K562 (cell line): ENCODE results near the gene CCDC27. TPM values are rescaled to one million over a fixed set of nuclear protein-coding genes. Genes with fewer than 3 reads are reported as not detected.

Experiments
- CBFA2T3 ChIP-seq: fragments of 450-650 bp; IDR thresholded peaks from 2 replicates; pipeline ENCODE4 v1.6.1; 2017
- CBFB ChIP-seq: sonication (generic); formaldehyde crosslinking; IDR thresholded peaks from 2 replicates; pipeline ENCODE4 v1.4.0; 2020; ENCODE audit warnings: mild to moderate bottlenecking, missing genetic modification reagents
- DMBX1 ChIP-seq: fragments of 250-450 bp; sonication (Bioruptor Pico); IDR thresholded peaks from 2 replicates; pipeline ENCODE4 v1.8.0; 2022; ENCODE audit warnings: inconsistent platforms, mild to moderate bottlenecking, moderate library complexity, borderline replicate concordance
- ETV1 ChIP-seq: fragments of 450-650 bp; conservative IDR thresholded peaks from 2 replicates; pipeline ENCODE4 v1.6.1; 2016; ENCODE audit warnings: missing genetic modification characterization, control low read depth, low read depth, missing compliant biosample characterization
- GABPA ChIP-seq: fragments of 200-800 bp; sonication (Bioruptor generic); conservative IDR thresholded peaks from 2 replicates; pipeline ENCODE4 v1.6.1; 2016; ENCODE audit warnings: low read depth, missing genetic modification characterization, missing compliant biosample characterization
- HDAC6 ChIP-seq: IDR thresholded peaks from 2 replicates; pipeline ENCODE4 v1.6.1; 2012; ENCODE audit warnings: low read depth, mild to moderate bottlenecking, control low read depth, inconsistent platforms, low read length, moderate library complexity
- KAT8 ChIP-seq: fragments of 450-650 bp; IDR thresholded peaks from 2 replicates; pipeline ENCODE4 v1.6.1; 2016; ENCODE audit warnings: low read depth, mild to moderate bottlenecking
- KDM5B ChIP-seq: fragments of 200-600 bp; sonication (generic); IDR thresholded peaks from 2 replicates; pipeline ENCODE4 v1.6.1; 2012; ENCODE audit warnings: low read depth, mild to moderate bottlenecking, moderate library complexity, low read length, control low read depth, inconsistent platforms; ENCODE audit not compliant: insufficient replicate concordance
- MAFF ChIP-seq: IDR thresholded peaks from 2 replicates; pipeline ENCODE4 v1.6.1; 2012; ENCODE audit warnings: low read length, improper control_type of control experiment
- MAZ ChIP-seq, 2 experiments: fragments of 450-650 bp in 1 of 2; sonication (generic) in 1 of 2; formaldehyde crosslinking; IDR thresholded peaks in 1 of 2; conservative IDR thresholded peaks in 1 of 2; 2 replicates each; pipeline versions ENCODE4 v1.4.0 to v1.5.0; 2020; ENCODE audit warnings: mild to moderate bottlenecking in 1 of 2, missing genetic modification reagents in 1 of 2
- MEIS2 ChIP-seq: fragments of 450-650 bp; IDR thresholded peaks from 2 replicates; pipeline ENCODE4 v1.6.1; 2014; ENCODE audit warnings: mild to moderate bottlenecking; ENCODE audit not compliant: partially characterized antibody
- NCOA4 ChIP-seq: fragments of 450-650 bp; IDR thresholded peaks from 2 replicates; pipeline ENCODE4 v1.6.1; 2018; ENCODE audit warnings: mild to moderate bottlenecking; ENCODE audit not compliant: partially characterized antibody
- NUFIP1 ChIP-seq: fragments of 450-650 bp; IDR thresholded peaks from 2 replicates; pipeline ENCODE4 v1.6.1; 2018; ENCODE audit not compliant: partially characterized antibody
- PCBP1 ChIP-seq: fragments of 200-400 bp; formaldehyde crosslinking; IDR thresholded peaks from 2 replicates; pipeline ENCODE4 v1.6.1; 2018; ENCODE audit warnings: mild to moderate bottlenecking, low read depth, low read length; ENCODE audit not compliant: poor library complexity, severe bottlenecking
- POLR2AphosphoS2 ChIP-seq: IDR thresholded peaks from 2 replicates; pipeline ENCODE4 v1.6.1; 2012; ENCODE audit warnings: low read length, improper control_type of control experiment
- POLR2B ChIP-seq: fragments of 450-650 bp; IDR thresholded peaks from 2 replicates; pipeline ENCODE4 v1.6.1; 2018; ENCODE audit warnings: low read depth; ENCODE audit not compliant: partially characterized antibody
- POLR2G ChIP-seq: fragments of 200-400 bp; formaldehyde crosslinking; IDR thresholded peaks from 2 replicates; pipeline ENCODE4 v1.6.1; 2017; ENCODE audit warnings: low read depth, mild to moderate bottlenecking, antibody characterized with exemption, low read length, moderate library complexity
- POLR2H ChIP-seq: IDR thresholded peaks from 2 replicates; pipeline ENCODE4 v1.6.1; 2016; ENCODE audit warnings: missing genetic modification characterization, low read depth, mild to moderate bottlenecking, control low read depth, missing compliant biosample characterization, moderate library complexity
- SPI1 ChIP-seq: IDR thresholded peaks from 2 replicates; pipeline ENCODE4 v1.6.1; 2011; ENCODE audit warnings: low read depth, low read length, control low read depth, borderline replicate concordance
- SUPT5H ChIP-seq: fragments of 450-650 bp; IDR thresholded peaks from 2 replicates; pipeline ENCODE4 v1.6.1; 2016
- XRCC5 ChIP-seq: fragments of 200-400 bp; formaldehyde crosslinking; IDR thresholded peaks from 2 replicates; pipeline ENCODE4 v1.6.1; 2017; ENCODE audit warnings: low read depth, mild to moderate bottlenecking, low read length
- ZFP1 ChIP-seq: fragments of 450-650 bp; formaldehyde crosslinking; IDR thresholded peaks from 2 replicates; pipeline ENCODE4 v1.4.0; 2020; ENCODE audit warnings: mild to moderate bottlenecking, mixed read lengths
- ZNF212 ChIP-seq: fragments of 450-650 bp; formaldehyde crosslinking; IDR thresholded peaks from 2 replicates; pipeline ENCODE4 v1.4.0; 2020; ENCODE audit warnings: mild to moderate bottlenecking
- ZNF282 ChIP-seq: sonication (generic); formaldehyde crosslinking; IDR thresholded peaks from 2 replicates; pipeline ENCODE4 v1.8.1; 2023; ENCODE audit warnings: missing genetic modification reagents
- ZNF561 ChIP-seq: fragments of 450-650 bp; formaldehyde crosslinking; conservative IDR thresholded peaks from 2 replicates; pipeline ENCODE4 v1.4.0; 2020; ENCODE audit warnings: mild to moderate bottlenecking, moderate library complexity
- ZNF589 ChIP-seq: fragments of 200-800 bp; sonication (Bioruptor generic); IDR thresholded peaks from 2 replicates; pipeline ENCODE4 v1.6.1; 2016; ENCODE audit warnings: low read depth, missing genetic modification characterization, missing compliant biosample characterization
- polyA plus RNA-seq, 8 experiments: library from polyadenylated mRNA; depleted of rRNA in 4 of 8; stranded (reverse) in 5 of 8; unstranded in 3 of 8; fragments of >200 nt; fragmentation: Nextera tagmentation in 2 of 8; fragmentation: Illumina TruSeq in 1 of 8; extraction: Ambion mirVana in 2 of 8; extraction: Trizol in 1 of 8; gene quantifications; 2 replicates each; pipeline versions ENCODE4 v1.2.1 to v1.2.3, GENCODE V29; 2011 to 2014; ENCODE audit warnings: inconsistent platforms in 1 of 8, missing spikeins in 1 of 8
- total RNA-seq, 7 experiments: library from RNA; depleted of rRNA in 6 of 7; stranded (reverse); fragments of >200 nt in 6 of 7; fragmentation: Illumina TruSeq in 2 of 7; extraction: Trizol in 2 of 7; gene quantifications; 2 replicates each; pipeline versions ENCODE4 v1.2.1 to v1.2.3, GENCODE V29; 2011 to 2021; ENCODE audit warnings: low replicate concordance in 1 of 7
- TF ChIP-seq, protein P1 (sequence below): fragments of 450-650 bp; formaldehyde crosslinking; IDR thresholded peaks from 2 replicates; pipeline ENCODE4 v1.4.0; 2020; ENCODE audit warnings: mild to moderate bottlenecking, mixed read lengths
- TF ChIP-seq, protein P2 (sequence below): fragments of 450-650 bp; formaldehyde crosslinking; IDR thresholded peaks from 2 replicates; pipeline ENCODE4 v1.4.0; 2020; ENCODE audit warnings: mild to moderate bottlenecking

The CCDC27 gene
- total and polyA plus RNA-seq, 9 of the 15 experiments (the other 6 are each of a cell fraction or from before 2014, with no cell fraction given), result 0.01 to 0.04 TPM; not detected in 7

GRCh38 chr1:3777647-3778589 lies 25.7 kb downstream of the CCDC27 start (continued):
- TF ChIP-seq, protein P1, sequence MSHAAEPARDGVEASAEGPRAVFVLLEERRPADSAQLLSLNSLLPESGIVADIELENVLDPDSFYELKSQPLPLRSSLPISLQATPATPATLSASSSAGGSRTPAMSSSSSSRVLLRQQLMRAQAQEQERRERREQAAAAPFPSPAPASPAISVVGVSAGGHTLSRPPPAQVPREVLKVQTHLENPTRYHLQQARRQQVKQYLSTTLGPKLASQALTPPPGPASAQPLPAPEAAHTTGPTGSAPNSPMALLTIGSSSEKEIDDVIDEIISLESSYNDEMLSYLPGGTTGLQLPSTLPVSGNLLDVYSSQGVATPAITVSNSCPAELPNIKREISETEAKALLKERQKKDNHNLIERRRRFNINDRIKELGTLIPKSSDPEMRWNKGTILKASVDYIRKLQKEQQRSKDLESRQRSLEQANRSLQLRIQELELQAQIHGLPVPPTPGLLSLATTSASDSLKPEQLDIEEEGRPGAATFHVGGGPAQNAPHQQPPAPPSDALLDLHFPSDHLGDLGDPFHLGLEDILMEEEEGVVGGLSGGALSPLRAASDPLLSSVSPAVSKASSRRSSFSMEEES, result no peak
- no peak for TF ChIP-seq DMBX1
- 0 out of 2 replicates have a peak, but pooled peaks have one; percentile 9 for TF ChIP-seq CBFB (CRISPR knock-in tag)
- TF ChIP-seq POLR2B, result peak; percentile 16
- TF ChIP-seq ETV1, result no peak
- no peak for TF ChIP-seq SPI1
- TF ChIP-seq SUPT5H, result 0 out of 2 replicates have a peak, but pooled peaks have one; percentile 23
- peak; percentile 80 for TF ChIP-seq POLR2G
- TF ChIP-seq MAZ (CRISPR knock-in tag; conservative IDR thresholded peaks at IDR 0.05 in 1 of 2, IDR thresholded peaks at IDR 0.05 in 1 of 2), result 0 out of 4 replicates have a peak, but pooled peaks of 1 of the 2 experiments have one; percentile 27
- no peak for TF ChIP-seq MAFF
- TF ChIP-seq ZNF282 (CRISPR knock-in tag), result no peak
- TF ChIP-seq NCOA4, result no peak
- TF ChIP-seq GABPA, result no peak
- TF ChIP-seq, protein P2, sequence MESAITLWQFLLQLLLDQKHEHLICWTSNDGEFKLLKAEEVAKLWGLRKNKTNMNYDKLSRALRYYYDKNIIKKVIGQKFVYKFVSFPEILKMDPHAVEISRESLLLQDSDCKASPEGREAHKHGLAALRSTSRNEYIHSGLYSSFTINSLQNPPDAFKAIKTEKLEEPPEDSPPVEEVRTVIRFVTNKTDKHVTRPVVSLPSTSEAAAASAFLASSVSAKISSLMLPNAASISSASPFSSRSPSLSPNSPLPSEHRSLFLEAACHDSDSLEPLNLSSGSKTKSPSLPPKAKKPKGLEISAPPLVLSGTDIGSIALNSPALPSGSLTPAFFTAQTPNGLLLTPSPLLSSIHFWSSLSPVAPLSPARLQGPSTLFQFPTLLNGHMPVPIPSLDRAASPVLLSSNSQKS (CRISPR knock-in tag), result no peak
- TF ChIP-seq ZNF561 (CRISPR knock-in tag), result no peak
- TF ChIP-seq ZFP1, result no peak
- no peak for TF ChIP-seq MEIS2
- TF ChIP-seq HDAC6, result no peak
- TF ChIP-seq KAT8, result no peak
- TF ChIP-seq ZNF212 (CRISPR knock-in tag), result no peak
- TF ChIP-seq KDM5B, result peak; percentile 65
- TF ChIP-seq POLR2AphosphoS2, result peak; percentile 32; the same call in 1 of the 2 replicates
- no peak for TF ChIP-seq PCBP1
- TF ChIP-seq ZNF589 (CRISPR knock-in tag), result no peak
- TF ChIP-seq XRCC5, result no peak
- TF ChIP-seq CBFA2T3, result no peak
- no peak for TF ChIP-seq POLR2H
- no peak for TF ChIP-seq NUFIP1
